Large intestine (tissue), 3 donors: ENCODE measurements around the gene SLC38A1. TPM values are rescaled to one million over a fixed set of nuclear protein-coding genes. Genes with fewer than 3 reads are reported as not detected.
A peak's percentile ranks its signal among the peaks of the same experiment; 100 is the strongest.

Source experiments
- DNase-seq, 2 donors: peaks; one replicate each; pipeline versions ENCODE4 v3.0.0 to v3.0.0-alpha.2; 2013
- H3K27ac ChIP-seq: one replicate; pipeline ENCODE4 v1.5.1; 2013; ENCODE audit warnings: low read length
- H3K27me3 ChIP-seq: 2 replicates; pipeline ENCODE4 v1.6.1; 2013; ENCODE audit warnings: low read length; ENCODE audit not compliant: control insufficient read depth, insufficient read depth
- H3K36me3 ChIP-seq: 2 replicates; pipeline ENCODE4 v1.6.1; 2013; ENCODE audit warnings: low read length; ENCODE audit not compliant: control insufficient read depth, insufficient read depth
- H3K4me1 ChIP-seq: one replicate; pipeline ENCODE4 v1.6.1; 2013; ENCODE audit warnings: low read length; ENCODE audit not compliant: control insufficient read depth, insufficient read depth
- H3K4me3 ChIP-seq: one replicate; pipeline ENCODE4 v1.5.1; 2013; ENCODE audit warnings: low read length
- H3K9me3 ChIP-seq: one replicate; pipeline ENCODE4 v1.6.1; 2013; ENCODE audit warnings: mild to moderate bottlenecking, low read depth, low read length, moderate library complexity; ENCODE audit not compliant: control insufficient read depth
- WGBS: methylation state at CpG from one replicate; pipeline ENCODE4 v1.1.5; 2013; ENCODE audit warnings: low lambda C conversion rate; ENCODE audit not compliant: insufficient coverage; 5-methylcytosine and 5-hydroxymethylcytosine counted together
- polyA plus RNA-seq: library from polyadenylated mRNA; unstranded; fragments of 120-200 nt; gene quantifications from one replicate; pipeline ENCODE4 v1.2.1, GENCODE V29; 2013

Gene SLC38A1
- polyA plus RNA-seq, 1 donor = 52.9 TPM

DNA sequence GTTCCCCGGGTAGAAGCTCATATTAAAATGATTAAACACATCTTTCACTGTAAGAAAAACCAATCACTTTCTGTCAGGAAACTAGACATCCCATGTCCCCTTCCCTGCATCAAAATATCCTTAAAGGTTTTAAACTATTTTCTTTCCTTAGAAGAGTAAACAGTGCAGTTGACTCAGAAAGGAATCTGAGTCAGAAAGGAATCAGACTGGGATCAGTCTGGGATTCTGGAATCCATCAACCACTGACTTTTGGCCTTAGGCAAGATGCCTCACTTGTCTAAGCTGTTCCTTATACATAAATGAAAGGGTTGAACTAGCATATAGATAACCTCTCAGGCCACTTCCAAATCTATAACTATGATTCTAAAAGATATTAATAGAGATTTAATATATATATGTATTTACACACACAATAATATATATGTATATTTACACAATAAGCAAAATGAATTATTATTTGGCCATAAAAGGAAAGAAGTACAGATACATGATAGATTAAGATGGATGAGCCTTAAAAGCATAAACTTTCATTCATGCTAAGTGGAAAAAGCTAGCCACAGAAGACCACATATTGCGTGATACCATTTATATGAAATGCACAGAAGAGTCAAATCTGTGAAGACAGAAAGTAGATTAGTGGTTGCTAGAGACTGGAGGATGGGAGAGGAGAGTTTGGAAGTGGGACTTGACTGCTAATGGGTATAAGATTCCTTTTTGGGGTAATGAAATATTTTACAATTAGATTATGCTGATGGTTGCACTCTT, 114.4 kb downstream of the SLC38A1 start:
- H3K27ac ChIP-seq = no peak overlapping the region
- DNase-seq = no peak
- no peaks in the 10 kb centered on the region for H3K27me3 ChIP-seq
- no peak overlapping the region for H3K4me3 ChIP-seq
- H3K4me1 ChIP-seq = peaks cover 6% of the 10 kb centered on the region
- 60% methylated on average over 1 of the region's 2 CpGs for whole genome bisulfite sequencing
- H3K9me3 ChIP-seq = peaks cover 2% of the 10 kb centered on the region
- no peaks in the 10 kb centered on the region for H3K36me3 ChIP-seq

DNA sequence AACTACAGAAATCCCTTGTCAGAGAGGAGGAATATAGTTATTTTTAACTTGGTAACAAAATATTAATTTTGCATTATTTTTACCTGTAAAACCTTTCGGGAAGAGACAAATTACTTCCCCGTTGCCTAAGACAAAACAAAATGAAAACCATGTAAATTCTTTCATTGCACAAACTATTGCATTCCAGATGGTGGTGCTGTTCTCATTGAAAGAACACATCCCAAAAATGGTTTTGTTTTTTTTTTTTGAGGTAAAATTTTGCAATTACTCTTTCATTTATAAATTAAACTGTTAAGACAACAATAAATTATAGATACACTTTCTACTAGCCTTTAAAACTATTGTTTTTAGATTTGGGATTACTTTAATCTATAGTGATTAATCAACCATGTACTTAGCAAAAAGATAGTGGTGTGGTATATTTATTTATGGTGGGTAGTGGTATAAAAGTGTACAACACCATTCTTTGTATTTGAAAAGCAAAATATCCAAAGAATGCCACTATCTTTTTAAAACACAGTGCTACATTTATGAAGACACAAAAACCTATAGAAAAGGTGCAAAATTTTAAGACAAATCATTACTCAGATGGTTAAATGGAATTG, 115.5 kb downstream of the SLC38A1 start:
- Histone ChIP-seq H3K9me3 (peaks cover 2% of the 10 kb centered on the region), H3K4me1 (peaks cover 6% of the 10 kb centered on the region), H3K27ac (no peak overlapping the region), H3K36me3 (no peaks in the 10 kb centered on the region), H3K4me3 (no peak overlapping the region), H3K27me3 (no peaks in the 10 kb centered on the region)
- no peak for DNase-seq
- 60% methylated on average over 1 of the region's 2 CpGs for WGBS

DNA sequence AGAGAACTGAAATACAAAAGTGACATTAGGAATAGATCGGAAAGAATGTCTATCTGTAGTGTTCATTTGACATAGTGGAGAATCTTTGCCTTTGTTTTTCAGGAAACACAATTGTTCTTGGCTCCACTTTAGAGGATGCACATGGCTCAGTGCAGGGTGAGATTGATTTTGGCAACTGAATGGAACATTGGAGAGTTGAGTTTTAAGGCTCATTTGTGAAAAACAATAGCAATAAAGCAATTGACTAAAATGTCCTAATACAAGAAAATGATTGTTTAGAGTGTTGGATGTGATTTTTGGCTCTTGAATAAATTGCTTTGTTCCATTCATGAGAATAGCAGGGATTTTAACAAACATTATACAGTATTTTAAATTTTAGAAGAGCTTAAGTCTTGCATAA, 116.4 kb downstream of the SLC38A1 start:
- Histone ChIP-seq H3K9me3 (peaks cover 2% of the 10 kb centered on the region), H3K4me3 (no peak overlapping the region), H3K4me1 (peaks cover 3% of the 10 kb centered on the region), H3K36me3 (no peaks in the 10 kb centered on the region), H3K27me3 (no peaks in the 10 kb centered on the region), H3K27ac (no peak overlapping the region)
- DNase-seq = no peak
- WGBS = 83% methylated on average over 1 of the region's 1 CpG

DNA sequence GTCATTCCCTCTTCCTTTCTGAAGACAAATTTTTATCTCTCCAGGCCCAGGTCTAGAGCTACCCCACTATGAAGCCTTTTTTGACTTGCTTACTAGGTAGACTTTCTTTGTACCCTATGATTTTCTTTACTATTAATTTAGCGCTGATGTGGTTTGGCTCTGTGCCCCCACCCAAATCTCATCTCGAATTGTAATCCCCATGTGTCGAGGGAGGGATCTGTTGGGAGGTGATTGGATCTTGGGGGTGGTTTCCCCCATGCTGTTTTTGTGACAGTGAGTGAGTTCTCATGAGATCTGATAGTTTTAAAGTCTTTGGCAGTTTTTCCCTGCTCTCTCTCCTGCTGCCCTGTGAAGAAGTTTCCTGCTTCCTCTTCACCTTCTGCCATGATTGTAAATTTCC, 118.1 kb downstream of the SLC38A1 start:
- peaks cover 3% of the 10 kb centered on the region for H3K4me1 ChIP-seq
- WGBS = no CpG with 5 or more reads among the region's 3 CpGs
- H3K27ac ChIP-seq = no peak overlapping the region
- H3K36me3 ChIP-seq = no peaks in the 10 kb centered on the region
- H3K27me3 ChIP-seq = no peaks in the 10 kb centered on the region
- DNase-seq = no peak
- no peaks in the 10 kb centered on the region for H3K9me3 ChIP-seq
- H3K4me3 ChIP-seq = no peak overlapping the region

DNA sequence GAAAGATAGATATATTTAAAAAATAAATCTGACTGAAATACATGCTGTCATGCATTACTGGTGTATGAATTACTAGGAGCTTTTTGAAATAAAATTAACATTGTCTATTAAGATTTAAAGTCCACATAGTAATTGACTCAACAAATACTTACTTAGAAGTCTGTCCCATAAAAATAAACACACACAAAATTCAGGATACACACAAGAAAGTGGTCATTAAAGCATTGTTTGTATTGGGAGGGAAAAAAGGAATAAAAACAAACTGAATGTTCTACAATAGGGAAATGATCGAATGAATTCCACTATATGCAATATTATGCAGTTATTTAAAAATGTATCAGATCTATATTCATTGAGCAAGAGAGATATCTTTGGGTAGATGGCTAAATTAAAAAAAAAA, 118.9 kb downstream of the SLC38A1 start:
- WGBS = 100% methylated on average over 1 of the region's 1 CpG
- no peak for DNase-seq
- Histone ChIP-seq H3K4me1 (peaks cover 3% of the 10 kb centered on the region), H3K4me3 (no peak overlapping the region), H3K27me3 (no peaks in the 10 kb centered on the region), H3K36me3 (no peaks in the 10 kb centered on the region), H3K9me3 (no peaks in the 10 kb centered on the region), H3K27ac (no peak overlapping the region)

DNA sequence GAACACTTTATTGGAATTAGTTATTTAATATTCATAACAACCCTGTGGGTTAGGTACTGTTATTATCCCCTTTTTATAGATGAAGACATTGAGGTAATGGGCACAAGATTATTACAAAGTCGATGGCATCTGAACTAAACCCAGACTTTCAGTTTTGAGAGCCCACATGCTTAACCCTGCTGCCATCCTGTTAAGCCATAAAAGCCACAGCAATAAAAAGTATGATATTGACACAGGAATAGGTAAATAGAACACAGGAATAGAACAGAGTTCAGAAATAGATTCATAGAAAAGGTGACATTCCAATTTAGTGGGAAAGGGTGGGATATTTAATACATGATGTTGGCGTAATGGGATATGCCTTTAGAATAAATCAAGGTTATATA, 119.8 kb downstream of the SLC38A1 start:
- peak; percentile 18 to 68 for DNase-seq
- WGBS = no CpG with 5 or more reads among the region's 2 CpGs
- Histone ChIP-seq H3K36me3 (no peaks in the 10 kb centered on the region), H3K27me3 (no peaks in the 10 kb centered on the region), H3K4me3 (no peak overlapping the region), H3K9me3 (no peaks in the 10 kb centered on the region), H3K27ac (no peak overlapping the region), H3K4me1 (peaks cover 3% of the 10 kb centered on the region)

DNA sequence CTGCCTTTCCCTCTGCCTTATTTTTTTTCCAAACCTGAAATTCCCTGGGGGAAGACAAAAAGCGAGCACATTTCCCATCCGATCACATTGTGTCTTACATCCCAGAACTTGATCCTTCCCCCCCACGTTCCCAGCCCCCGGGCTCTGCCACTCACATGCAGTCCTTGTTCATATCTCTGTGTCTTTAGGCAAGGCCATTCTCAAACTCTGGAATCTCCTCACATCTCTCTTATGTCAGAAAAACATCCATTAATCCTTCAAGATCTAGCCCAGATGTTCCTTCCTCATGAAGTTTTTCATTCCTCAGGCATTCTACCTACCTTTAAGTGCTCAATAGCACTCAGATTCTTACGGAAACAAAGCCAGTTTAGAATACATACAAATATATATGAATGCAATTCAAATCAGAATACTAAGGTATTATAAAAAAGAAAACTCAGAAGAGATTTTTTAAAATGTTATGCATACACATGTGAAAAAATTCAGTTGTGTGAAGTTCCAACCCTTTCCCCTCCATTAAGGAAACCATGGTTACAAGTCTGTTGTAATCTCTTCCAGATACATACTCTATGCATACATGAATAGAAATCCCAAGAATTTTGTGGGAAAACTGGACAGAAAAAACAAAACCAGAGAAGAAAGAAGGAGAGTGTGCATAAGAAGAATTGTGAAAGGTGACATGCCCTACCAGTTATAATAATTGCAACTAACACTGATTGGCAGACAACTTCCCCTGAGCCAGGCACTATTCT, 120.3 kb downstream of the SLC38A1 start:
- Histone ChIP-seq H3K9me3 (no peaks in the 10 kb centered on the region), H3K4me1 (peaks cover 3% of the 10 kb centered on the region), H3K4me3 (no peak overlapping the region), H3K27ac (no peak overlapping the region), H3K27me3 (no peaks in the 10 kb centered on the region), H3K36me3 (no peaks in the 10 kb centered on the region)
- 90% methylated on average over 2 of the region's 5 CpGs for WGBS
- no peak for DNase-seq

DNA sequence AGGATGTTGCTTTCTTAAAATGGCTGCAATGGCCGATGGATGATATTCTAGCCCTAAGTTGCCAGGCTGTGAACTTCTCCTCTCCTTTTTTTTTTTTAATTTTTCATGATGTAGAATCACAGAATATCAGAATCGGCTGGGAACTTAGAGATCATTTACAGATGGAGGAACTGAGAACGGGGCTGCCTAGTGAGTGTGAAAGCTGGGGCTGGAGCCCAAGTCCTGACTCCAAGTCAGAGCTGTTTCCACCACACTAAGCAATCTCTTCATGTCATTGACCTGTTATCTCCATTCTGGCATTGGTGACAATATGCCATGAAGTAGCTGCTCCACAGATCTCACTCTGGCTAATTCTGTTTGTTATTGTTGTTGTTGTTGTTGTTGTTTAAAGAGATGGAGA, 121.7 kb downstream of the SLC38A1 start:
- 100% methylated on average over 1 of the region's 3 CpGs for WGBS
- peaks cover 3% of the 10 kb centered on the region for H3K4me1 ChIP-seq
- no peak overlapping the region for H3K27ac ChIP-seq
- H3K9me3 ChIP-seq = no peaks in the 10 kb centered on the region
- no peaks in the 10 kb centered on the region for H3K27me3 ChIP-seq
- no peak overlapping the region for H3K4me3 ChIP-seq
- no peak for DNase-seq
- no peaks in the 10 kb centered on the region for H3K36me3 ChIP-seq

DNA sequence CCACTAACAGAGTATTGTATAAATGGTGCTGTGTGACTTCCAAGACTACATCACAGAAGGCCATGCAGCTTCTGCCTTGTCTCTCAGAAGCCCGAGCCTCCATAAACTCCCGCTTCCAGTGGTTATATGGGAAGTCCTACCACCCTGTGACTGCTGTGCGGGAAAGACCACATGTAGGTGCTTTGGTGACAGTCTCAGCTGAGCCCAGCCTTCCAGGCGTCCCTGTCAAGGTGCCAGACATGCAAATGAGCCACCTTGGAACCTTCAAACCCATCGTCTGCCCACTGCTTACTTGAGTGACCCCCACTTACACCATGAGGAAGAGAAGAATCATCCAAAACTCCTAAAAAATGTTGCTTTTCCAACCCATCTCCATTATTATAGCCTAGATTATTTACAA, 123.0 kb downstream of the SLC38A1 start:
- Histone ChIP-seq H3K27ac (no peak overlapping the region), H3K27me3 (no peaks in the 10 kb centered on the region), H3K4me3 (no peak overlapping the region), H3K36me3 (no peaks in the 10 kb centered on the region), H3K9me3 (no peaks in the 10 kb centered on the region), H3K4me1 (no peaks in the 10 kb centered on the region)
- no CpG with 5 or more reads among the region's 5 CpGs for WGBS
- DNase-seq = no peak

DNA sequence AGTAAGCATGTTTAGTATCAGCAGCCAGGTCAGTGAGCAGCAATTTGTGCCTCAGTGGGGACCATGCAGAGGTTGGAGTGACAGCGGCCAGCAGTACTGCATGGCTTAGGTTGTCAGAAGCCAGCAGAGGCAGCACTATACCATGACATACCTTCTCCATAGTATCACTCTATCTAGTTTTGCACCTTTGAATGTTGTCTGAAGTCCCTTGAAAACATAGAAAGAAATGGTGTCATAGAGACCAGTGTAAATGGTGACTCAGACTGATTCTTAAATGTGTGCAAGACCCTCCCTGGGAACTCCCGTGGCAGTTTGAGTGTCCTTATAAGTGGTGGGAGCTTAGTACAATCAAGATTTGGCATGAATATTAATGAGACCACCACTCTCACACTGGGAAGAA, 124.4 kb downstream of the SLC38A1 start:
- Histone ChIP-seq H3K27me3 (no peaks in the 10 kb centered on the region), H3K4me1 (no peaks in the 10 kb centered on the region), H3K36me3 (no peaks in the 10 kb centered on the region), H3K27ac (no peak overlapping the region), H3K9me3 (no peaks in the 10 kb centered on the region), H3K4me3 (no peak overlapping the region)
- DNase-seq = no peak
- no CpG with 5 or more reads among the region's 2 CpGs for whole genome bisulfite sequencing
